Karpas-422 (cell line): ENCODE measurements around the gene DZANK1. TPM values are rescaled to one million over a fixed set of nuclear protein-coding genes. Genes with fewer than 3 reads are reported as not detected.
"Not testable (repeated sequence)": the region's sequence is repeated elsewhere in the genome, so short reads cannot be mapped to it uniquely, and the experiment has no call there.

ENCODE experiments used
- DNase-seq: peaks from one replicate; pipeline ENCODE4 v3.0.0-alpha.2; 2015
- H2AFZ ChIP-seq: fragments of 200-600 bp; sonication (generic); 2 replicates; pipeline ENCODE4 v1.6.1; 2014; ENCODE audit warnings: antibody characterized with exemption, low read length, mixed read lengths
- H3K27ac ChIP-seq: fragments of 200-600 bp; sonication (generic); 2 replicates; pipeline ENCODE4 v1.5.1; 2014; ENCODE audit warnings: mild to moderate bottlenecking, low read length, moderate library complexity
- H3K27me3 ChIP-seq: fragments of 200-600 bp; sonication (generic); 2 replicates; pipeline ENCODE4 v1.6.1; 2014; ENCODE audit warnings: low read length, mixed read lengths
- H3K36me3 ChIP-seq: fragments of 200-600 bp; sonication (generic); 2 replicates; pipeline ENCODE4 v1.6.1; 2014; ENCODE audit warnings: low read length, mixed read lengths; ENCODE audit not compliant: insufficient read depth
- H3K4me1 ChIP-seq: fragments of 200-600 bp; sonication (generic); 2 replicates; pipeline ENCODE4 v1.6.1; 2014; ENCODE audit warnings: mild to moderate bottlenecking, low read length, mixed read lengths
- H3K4me2 ChIP-seq: fragments of 200-600 bp; sonication (generic); 2 replicates; pipeline ENCODE4 v1.6.1; 2014; ENCODE audit warnings: low read length, low read depth, mild to moderate bottlenecking; ENCODE audit not compliant: poor library complexity, severe bottlenecking
- H3K4me3 ChIP-seq: fragments of 200-600 bp; sonication (generic); 2 replicates; pipeline ENCODE4 v1.5.1; 2014; ENCODE audit warnings: mild to moderate bottlenecking, antibody characterized with exemption, low read length, mixed read lengths
- H3K79me2 ChIP-seq: fragments of 200-600 bp; sonication (generic); 2 replicates; pipeline ENCODE4 v1.6.1; 2014; ENCODE audit warnings: mild to moderate bottlenecking, low read length, mixed read lengths
- H3K9ac ChIP-seq: fragments of 200-600 bp; sonication (generic); 2 replicates; pipeline ENCODE4 v1.6.0; 2014; ENCODE audit warnings: low read length
- H3K9me2 ChIP-seq: fragments of 200-600 bp; sonication (generic), shearing (Covaris generic); replicated peaks from 2 replicates; pipeline ENCODE4 v1.6.0; 2014; ENCODE audit warnings: mild to moderate bottlenecking, low read length, moderate library complexity; ENCODE audit not compliant: insufficient read depth
- H3K9me3 ChIP-seq: fragments of 300-700, 200-600 bp; sonication (generic); 2 replicates; pipeline ENCODE4 v1.6.1; 2014; ENCODE audit warnings: low read length, mixed read lengths
- H4K20me1 ChIP-seq: fragments of 200-600 bp; sonication (generic); 2 replicates; pipeline ENCODE4 v1.6.1; 2014; ENCODE audit warnings: mild to moderate bottlenecking, antibody characterized with exemption, low read length, low read depth; ENCODE audit not compliant: insufficient read depth
- total RNA-seq: library from RNA; depleted of rRNA; stranded (reverse); fragments of >200 nt; shearing (Covaris generic); gene quantifications from 2 replicates; pipeline ENCODE4 v1.2.3, GENCODE V29; 2014; ENCODE audit warnings: low replicate concordance

The DZANK1 gene
- total RNA-seq, 1 experiment from 2014 or later: 35.6 TPM

DNA sequence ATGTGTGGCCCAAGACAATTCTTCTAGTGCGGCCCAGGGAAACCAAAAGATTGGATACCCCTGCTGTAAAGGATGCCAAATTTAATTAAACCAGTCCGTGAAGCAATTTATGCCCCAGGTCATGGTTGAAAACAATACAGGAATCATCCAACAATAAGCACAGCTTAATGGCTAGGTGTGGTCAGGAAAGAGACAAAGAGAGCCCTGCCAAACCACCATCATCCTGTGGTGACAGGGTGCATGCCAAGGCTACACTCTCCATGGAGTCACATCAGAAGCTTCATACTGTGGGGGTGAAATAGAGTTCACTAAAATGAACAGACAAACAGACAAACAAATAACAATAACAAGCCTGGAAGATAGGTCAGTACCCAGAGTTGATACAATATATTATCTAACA is 62.7 kb downstream of the DZANK1 start:
- Histone ChIP-seq H2AFZ (no peak overlapping the region), H3K9ac (no peak overlapping the region)

GRCh38 chr20:18403269-18403668 is 63.6 kb downstream of the DZANK1 start:
- Histone ChIP-seq H4K20me1 (no peaks in the 10 kb centered on the region), H3K9ac (no peak overlapping the region), H3K9me2 (no peaks in the 10 kb centered on the region), H3K36me3 (peaks cover 88% of the 10 kb centered on the region), H3K9me3 (peaks cover 23% of the 10 kb centered on the region), H3K4me2 (no peak overlapping the region), H3K27ac (no peak overlapping the region), H3K27me3 (no peaks in the 10 kb centered on the region), H2AFZ (no peak overlapping the region), H3K4me1 (no peaks in the 10 kb centered on the region), H3K4me3 (no peak overlapping the region), H3K79me2 (peaks cover 89% of the 10 kb centered on the region)
- no peak for DNase-seq

More for the DNA sequence above, 62.7 kb downstream of the DZANK1 start:
- Histone ChIP-seq H3K9me2 (no peaks in the 10 kb centered on the region), H3K36me3 (peaks cover 90% of the 10 kb centered on the region), H3K9me3 (peaks cover 23% of the 10 kb centered on the region), H3K4me3 (no peak overlapping the region), H3K27me3 (no peaks in the 10 kb centered on the region), H3K4me2 (no peak overlapping the region), H4K20me1 (no peaks in the 10 kb centered on the region), H3K79me2 (peaks cover 96% of the 10 kb centered on the region), H3K27ac (no peak overlapping the region), H3K4me1 (no peaks in the 10 kb centered on the region)
- DNase-seq: no peak

DNA sequence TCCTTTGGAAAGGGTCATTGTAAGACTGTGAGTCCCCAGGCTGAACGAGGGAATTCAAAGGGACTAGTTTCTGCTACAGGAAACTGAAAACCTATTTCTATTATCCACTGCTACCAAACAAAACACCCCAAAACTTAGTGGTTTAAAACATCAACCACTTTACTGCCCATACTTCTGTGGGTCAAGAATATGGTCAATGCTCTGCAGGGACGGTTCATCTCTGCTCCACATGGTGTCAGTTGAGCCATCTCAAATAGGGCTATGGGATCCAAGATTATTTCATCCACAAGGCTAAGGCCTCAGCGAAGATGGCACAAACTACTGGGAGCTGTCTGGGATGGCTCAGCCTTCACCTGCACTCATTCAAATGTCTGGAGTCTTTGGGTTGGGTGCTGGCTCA is 65.5 kb downstream of the DZANK1 start:
- no peak overlapping the region for H3K9ac ChIP-seq
- no peak for DNase-seq
- H4K20me1 ChIP-seq: no peaks in the 10 kb centered on the region
- H3K9me2 ChIP-seq: no peaks in the 10 kb centered on the region
- H3K27me3 ChIP-seq: no peaks in the 10 kb centered on the region
- peaks cover 74% of the 10 kb centered on the region for H3K79me2 ChIP-seq
- no peak overlapping the region for H2AFZ ChIP-seq
- no peak overlapping the region for H3K27ac ChIP-seq
- H3K4me2 ChIP-seq: no peak overlapping the region
- peaks cover 75% of the 10 kb centered on the region for H3K36me3 ChIP-seq
- no peaks in the 10 kb centered on the region for H3K4me1 ChIP-seq
- H3K4me3 ChIP-seq: no peak overlapping the region
- peaks cover 23% of the 10 kb centered on the region for H3K9me3 ChIP-seq

DNA sequence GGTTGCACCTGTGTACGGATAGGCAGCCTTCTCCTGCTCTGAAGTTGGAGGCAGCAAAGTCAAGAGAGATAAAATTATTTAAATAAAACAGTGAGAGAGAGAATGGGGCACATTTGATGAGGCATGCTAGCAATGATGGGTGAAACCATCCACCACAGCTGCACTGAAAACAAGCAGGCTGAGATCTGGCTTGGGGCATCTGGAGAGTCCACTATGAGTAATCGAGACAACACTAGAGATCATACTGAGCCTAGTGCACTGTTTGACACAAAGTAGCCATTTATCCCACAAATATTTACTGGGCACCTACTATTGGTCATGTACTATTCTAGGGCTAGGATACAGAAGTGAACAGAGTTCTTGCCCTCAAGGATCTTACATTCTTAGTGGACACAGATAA is 66.4 kb downstream of the DZANK1 start:
- peaks cover 65% of the 10 kb centered on the region for H3K79me2 ChIP-seq
- no peak for DNase-seq
- no peak overlapping the region for H2AFZ ChIP-seq
- H3K4me3 ChIP-seq: no peak overlapping the region
- no peaks in the 10 kb centered on the region for H3K27me3 ChIP-seq
- H3K4me1 ChIP-seq: no peaks in the 10 kb centered on the region
- H3K9me2 ChIP-seq: no peaks in the 10 kb centered on the region
- no peaks in the 10 kb centered on the region for H4K20me1 ChIP-seq
- peaks cover 73% of the 10 kb centered on the region for H3K36me3 ChIP-seq
- no peak overlapping the region for H3K27ac ChIP-seq
- no peak overlapping the region for H3K4me2 ChIP-seq
- H3K9ac ChIP-seq: no peak overlapping the region
- peaks cover 23% of the 10 kb centered on the region for H3K9me3 ChIP-seq

GRCh38 chr20:18398713-18399112 is 68.1 kb downstream of the DZANK1 start:
- Histone ChIP-seq H3K79me2 (peaks cover 48% of the 10 kb centered on the region), H3K9me3 (peaks cover 20% of the 10 kb centered on the region), H3K36me3 (peaks cover 61% of the 10 kb centered on the region)
- not testable (repeated sequence) for DNase-seq, H3K4me1 ChIP-seq, H3K9me2 ChIP-seq, H3K9ac ChIP-seq, H3K4me3 ChIP-seq, H2AFZ ChIP-seq, H3K27me3 ChIP-seq, H4K20me1 ChIP-seq, H3K27ac ChIP-seq, H3K4me2 ChIP-seq

- Histone ChIP-seq H3K4me2 (no peak overlapping the region), H3K79me2 (peaks cover 32% of the 10 kb centered on the region), H3K4me1 (no peaks in the 10 kb centered on the region)
Measured at GRCh38 chr20:18397030-18397429, 69.8 kb downstream of the DZANK1 start.

GRCh38 chr20:18395544-18395943 is 71.3 kb downstream of the DZANK1 start:
- Histone ChIP-seq H3K36me3 (peaks cover 40% of the 10 kb centered on the region; the same call in 1 of the 2 replicates), H3K4me1 (no peaks in the 10 kb centered on the region), H4K20me1 (0 out of 2 replicates have a peak, but pooled peaks cover 2% of the 10 kb centered on the region), H3K79me2 (peaks cover 19% of the 10 kb centered on the region), H3K27ac (no peak overlapping the region), H2AFZ (no peak overlapping the region), H3K9me2 (no peaks in the 10 kb centered on the region), H3K9me3 (no peaks in the 10 kb centered on the region), H3K27me3 (no peaks in the 10 kb centered on the region), H3K4me3 (no peak overlapping the region), H3K9ac (no peak overlapping the region), H3K4me2 (no peak overlapping the region)
- DNase-seq: no peak

More at GRCh38 chr20:18397030-18397429, 69.8 kb downstream of the DZANK1 start:
- no peaks in the 10 kb centered on the region for H3K9me2 ChIP-seq
- 0 out of 2 replicates have a peak, but pooled peaks cover 2% of the 10 kb centered on the region for H4K20me1 ChIP-seq
- H3K36me3 ChIP-seq: peaks cover 46% of the 10 kb centered on the region
- H3K9me3 ChIP-seq: peaks cover 10% of the 10 kb centered on the region
- DNase-seq: no peak
- H3K4me3 ChIP-seq: no peak overlapping the region
- no peak overlapping the region for H3K27ac ChIP-seq
- H2AFZ ChIP-seq: no peak overlapping the region
- H3K27me3 ChIP-seq: no peaks in the 10 kb centered on the region
- no peak overlapping the region for H3K9ac ChIP-seq

DNA sequence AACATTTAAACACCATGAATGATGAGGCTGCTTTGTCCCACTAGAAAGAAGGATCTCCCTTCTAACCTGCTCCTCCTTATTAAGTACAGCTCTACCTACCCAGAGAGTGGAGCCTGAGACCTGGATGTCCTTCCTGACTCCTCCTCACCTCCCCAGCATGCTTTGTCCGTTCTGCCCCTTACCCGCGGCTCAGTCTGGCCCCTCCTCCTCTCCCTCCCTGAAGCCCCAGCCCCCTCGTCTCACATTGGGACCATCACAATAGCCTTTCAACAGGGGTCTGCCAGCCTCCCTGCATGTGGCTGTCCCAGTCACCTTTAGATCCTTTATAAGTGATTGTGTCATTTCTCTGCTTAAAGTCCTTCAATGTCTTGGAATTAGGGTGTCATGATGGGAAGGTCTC is 72.5 kb downstream of the DZANK1 start:
- no peaks in the 10 kb centered on the region for H3K9me3 ChIP-seq
- no peak for DNase-seq
- no peaks in the 10 kb centered on the region for H3K4me1 ChIP-seq
- no peaks in the 10 kb centered on the region for H3K27me3 ChIP-seq
- H2AFZ ChIP-seq: no peak overlapping the region
- H3K9ac ChIP-seq: no peak overlapping the region
- 0 out of 2 replicates have a peak, but pooled peaks cover 2% of the 10 kb centered on the region for H4K20me1 ChIP-seq
- H3K36me3 ChIP-seq: peaks cover 35% of the 10 kb centered on the region; the same call in 1 of the 2 replicates
- no peaks in the 10 kb centered on the region for H3K9me2 ChIP-seq
- no peak overlapping the region for H3K27ac ChIP-seq
- H3K79me2 ChIP-seq: peaks cover 7% of the 10 kb centered on the region
- H3K4me2 ChIP-seq: no peak overlapping the region
- no peak overlapping the region for H3K4me3 ChIP-seq
